CD4-positive, alpha-beta T cell treated with Interleukin-15 for 1 hour (primary cell): ENCODE measurements around the gene FZD10.

Experiments used
- DNase-seq: peaks from one replicate; pipeline ENCODE4 v3.0.0-alpha.2; 2020

The FZD10 gene

DNA sequence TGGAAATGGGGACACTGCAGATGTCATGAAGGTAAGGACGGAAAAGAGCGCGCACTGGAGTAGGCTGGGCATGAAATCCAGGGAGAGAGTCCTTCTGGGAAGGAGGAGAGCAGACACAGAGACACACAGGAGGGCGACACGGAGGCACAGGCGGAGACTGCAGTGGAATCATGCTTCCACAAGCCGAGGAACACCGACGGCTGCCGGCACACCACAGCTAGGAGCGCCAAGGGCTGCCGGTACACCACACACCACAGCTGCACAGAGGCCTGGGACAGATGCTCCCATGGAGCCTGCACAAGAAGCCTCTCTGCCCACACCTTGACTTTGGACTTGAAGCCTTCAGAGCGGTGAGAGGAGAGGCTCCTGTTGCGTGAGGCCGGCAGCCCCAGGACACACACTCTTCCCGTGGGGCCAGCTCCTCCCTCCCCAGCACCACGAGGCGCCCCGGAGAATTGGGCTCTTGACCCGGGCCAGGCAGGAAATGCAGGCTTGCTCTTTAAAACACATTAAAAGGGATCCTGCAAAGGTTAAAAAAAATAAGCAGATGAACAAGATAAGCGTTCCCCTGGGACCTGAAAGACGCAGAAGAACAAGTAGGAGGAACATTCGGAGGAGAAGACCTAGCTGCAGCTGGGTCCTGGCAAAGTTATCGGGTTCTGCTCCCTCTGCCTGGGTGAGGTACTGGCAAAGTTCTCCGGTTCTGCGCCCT is 28.3 kb upstream of the FZD10 start:
- no peak for DNase-seq

DNA sequence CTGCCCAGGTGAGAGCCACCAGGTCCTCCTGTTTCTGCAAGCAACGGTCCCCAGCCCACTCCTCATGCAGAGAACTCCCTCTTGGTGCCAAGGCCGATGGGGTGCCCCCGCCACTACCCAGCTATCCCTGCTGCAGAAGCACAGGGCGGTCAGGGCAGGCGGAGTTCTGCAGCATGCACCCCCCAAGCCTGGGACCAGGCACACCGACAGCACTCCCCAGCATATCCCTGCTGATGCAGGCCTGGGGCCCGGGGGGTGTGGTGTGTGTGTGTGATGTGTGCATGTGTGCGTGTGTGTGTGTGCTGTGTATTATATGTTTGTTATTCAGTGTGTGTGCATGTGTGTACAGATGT is 27.7 kb upstream of the FZD10 start:
- DNase-seq, result no peak

DNA sequence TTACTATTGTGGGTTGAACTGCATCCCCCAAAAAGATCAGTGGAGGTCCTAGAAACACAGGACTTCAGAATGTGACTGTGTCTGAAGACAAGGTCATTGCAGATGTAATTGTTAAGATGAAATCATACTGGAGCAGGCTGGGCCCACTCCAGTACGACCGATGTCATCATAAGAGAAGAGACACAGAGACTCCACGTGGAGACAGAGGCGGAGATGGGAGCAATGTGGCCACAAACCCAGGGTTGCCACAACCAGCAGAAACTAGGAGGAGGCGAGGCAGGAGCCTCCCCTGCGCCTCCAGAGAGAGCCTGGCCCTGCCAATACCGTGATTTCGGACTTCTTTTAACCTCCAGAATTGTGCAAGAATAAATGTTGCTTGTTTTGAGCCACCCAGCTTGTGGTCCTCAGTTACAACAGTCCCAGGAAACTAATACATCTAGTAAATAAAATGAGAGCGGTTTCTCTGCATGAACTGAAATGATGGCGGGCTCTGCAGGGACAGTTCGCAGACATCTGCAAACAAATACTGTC is 25.7 kb upstream of the FZD10 start:
- no peak for DNase-seq

DNA sequence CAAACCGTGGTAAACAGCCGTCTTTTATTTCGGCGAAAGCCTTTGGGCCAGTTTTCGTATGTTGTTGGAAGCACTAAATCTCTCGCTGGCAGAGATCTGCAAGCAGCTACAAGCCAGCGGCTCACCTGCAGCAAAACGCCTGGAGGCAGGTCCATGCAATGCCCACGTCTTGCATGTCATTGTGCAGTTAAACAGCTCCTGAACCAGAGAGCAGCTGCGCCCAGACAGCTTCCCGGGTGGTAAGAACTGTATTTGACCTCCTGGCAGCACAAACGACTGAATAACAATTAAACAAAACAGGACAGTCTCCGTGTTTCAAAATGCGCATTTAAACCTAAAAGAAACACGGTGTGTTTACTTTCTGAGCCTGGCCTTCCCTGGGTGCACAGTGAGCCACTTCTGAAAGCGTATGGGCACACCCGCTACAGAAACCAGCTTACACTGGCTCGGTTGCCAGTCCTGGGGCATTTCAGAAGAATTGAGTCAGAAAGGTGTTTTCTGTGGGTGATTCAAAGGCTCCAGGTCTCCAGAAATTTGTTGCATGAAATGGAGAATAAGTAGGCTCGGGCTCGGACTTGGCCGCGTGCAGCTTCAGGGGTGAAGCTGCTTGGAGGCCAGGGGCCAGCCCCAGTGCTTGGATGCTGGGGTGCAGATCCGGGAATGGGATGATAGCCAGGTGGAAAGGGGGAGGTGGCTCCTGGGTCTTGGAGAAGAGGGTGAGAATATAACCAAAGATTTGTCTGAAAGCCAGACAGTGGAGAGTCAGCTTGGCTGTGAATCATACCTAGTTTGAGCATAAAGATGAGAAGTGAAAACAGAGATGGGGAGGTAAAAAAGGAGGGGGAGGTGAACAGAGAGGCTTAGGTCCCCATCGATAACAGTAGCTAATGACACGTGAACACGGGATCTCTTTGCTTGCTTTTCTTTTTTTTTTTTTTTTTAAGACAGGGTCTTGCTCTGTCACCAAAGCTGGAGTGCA is 24.9 kb upstream of the FZD10 start:
- DNase-seq, result no peak

GRCh38 chr12:130138478-130138877 is 23.8 kb upstream of the FZD10 start:
- DNase-seq, result no peak

DNA sequence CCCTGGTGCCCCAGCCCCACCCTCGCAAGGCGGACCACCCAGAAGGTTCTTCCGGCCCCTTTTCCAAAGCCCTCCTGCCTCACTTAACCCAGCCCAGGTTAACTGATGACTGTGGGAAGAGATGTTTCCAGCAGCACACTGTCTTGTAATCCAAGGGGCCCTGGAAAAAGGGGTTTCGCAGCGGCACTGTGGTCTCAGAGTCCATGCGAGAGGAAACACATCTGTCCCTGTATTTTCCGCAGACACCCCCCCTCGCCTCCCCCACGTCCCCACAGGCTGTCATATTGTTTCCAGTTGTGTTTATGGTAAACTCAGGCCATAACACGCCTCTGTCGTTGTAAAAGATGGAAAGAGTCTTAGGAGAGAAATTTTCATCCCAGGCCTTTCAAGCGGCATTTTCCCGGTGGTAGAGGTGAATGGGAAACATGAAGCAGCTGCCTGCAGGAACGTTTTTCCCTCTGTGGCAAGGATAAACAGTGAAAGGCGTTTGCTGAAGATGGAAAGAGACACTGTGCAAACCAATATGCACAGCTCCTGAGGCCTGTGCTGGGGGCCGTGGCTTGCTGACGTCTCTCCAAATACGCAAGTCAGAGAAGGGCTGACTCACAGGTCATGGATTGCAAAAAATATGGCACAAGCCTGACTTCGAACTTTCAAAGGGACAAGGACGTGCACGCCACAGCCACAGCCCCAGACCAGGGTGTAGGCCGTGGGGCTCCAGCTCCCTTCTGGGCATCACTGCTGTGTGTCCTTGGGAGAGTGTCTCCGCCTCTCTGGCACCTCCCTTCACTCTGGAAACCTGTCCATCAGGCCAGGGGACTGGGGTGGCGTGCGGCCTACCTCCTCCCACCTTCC is 22.5 kb upstream of the FZD10 start:
- no peak for DNase-seq

DNA sequence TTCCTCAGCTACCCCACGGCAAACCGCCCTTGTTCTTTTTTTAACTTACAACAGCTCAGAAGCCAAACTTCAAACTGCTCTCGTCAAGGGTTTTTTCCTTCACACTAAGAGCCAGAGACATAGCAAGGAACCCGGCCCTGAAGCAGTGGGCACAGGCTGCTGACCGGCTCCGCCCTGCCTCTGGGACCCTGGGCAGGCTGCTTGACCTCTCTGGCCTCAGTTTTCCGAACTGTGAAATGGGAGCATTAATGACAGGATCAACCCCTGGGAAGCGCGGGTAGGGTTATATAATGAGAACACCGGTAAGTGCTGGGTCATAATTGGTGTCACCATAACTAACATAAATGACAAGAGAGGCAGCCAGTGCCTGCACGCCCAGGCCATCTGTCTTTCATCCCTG is 21.2 kb upstream of the FZD10 start:
- DNase-seq, result no peak

DNA sequence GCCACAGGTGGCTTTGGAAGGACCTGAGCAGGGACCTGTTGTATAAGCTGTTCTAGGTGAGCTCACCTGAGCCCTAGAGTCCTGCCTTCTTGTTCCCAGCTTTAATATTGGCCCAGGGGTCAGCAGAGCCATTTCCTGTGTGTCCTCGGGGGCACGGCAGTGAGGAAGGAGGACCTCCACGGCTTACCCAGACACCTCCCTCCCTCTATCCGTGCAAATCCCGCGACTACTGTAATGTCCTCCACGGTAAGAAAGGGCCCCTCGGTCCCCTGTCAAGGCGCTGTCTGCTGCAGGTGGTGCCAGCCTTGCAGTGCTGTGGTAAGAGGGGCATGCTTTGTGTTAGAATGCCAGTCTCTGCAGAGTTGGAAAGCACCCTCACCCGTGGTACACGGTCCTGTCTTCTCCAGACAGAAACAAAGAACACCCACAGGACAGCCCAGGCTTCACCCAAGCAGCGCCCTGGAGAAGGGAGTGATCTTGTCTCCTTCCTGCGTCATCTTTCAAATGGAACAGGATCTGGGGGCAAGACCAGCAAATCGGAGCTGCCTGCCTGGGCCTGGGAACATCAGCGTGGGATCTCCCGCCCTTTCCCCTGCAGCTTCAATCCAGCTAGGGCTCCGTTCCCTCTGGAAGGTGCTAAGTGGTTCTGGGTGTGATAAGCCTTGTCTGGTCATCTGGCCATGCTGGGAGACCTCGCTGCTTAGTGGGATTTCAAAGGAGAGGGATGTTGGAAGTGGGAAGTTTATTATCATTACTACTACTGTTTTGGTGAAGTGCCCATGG is 20.2 kb upstream of the FZD10 start:
- no peak for DNase-seq

DNA sequence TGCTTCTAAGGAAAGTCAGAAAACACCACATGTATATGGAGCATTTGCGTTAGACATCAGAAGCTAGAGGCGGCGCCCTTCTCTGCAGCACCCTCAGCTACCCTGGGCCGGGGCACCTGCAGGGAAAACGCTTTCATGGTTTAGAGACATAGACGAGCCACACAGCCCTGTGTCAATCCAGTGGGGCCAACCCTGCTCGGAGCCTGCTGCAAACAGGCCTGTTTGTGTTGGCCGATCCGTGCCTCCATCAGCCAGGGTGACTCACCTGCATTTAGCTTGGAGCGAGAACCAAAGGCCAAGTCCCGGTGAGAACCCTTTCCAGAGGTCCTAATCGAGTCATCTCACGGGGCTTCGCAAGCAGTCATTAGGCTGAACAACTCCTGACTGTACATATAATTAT is 19.5 kb upstream of the FZD10 start:
- DNase-seq, result no peak

DNA sequence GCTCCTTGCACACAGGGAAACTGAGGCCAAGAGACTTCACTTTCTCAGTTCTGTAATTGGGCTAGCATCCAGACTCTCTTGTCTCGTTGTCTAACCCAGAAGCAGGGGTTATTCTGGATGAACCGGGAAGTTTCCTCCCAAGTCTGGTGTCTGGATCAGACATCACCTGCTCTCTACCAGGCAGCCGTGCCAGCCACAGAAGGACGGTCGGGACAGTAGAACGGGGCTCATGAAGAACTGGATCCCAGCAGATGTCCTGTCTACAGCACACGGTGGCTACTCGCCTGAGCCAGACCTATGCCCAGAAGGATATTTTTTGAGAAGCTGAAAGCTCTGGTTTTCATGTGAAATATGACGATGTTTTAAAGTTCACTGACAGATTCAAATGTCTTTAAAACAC is 19.1 kb upstream of the FZD10 start:
- DNase-seq, result no peak

GRCh38 chr12:130144256-130144655 is 18.0 kb upstream of the FZD10 start:
- no peak for DNase-seq

DNA sequence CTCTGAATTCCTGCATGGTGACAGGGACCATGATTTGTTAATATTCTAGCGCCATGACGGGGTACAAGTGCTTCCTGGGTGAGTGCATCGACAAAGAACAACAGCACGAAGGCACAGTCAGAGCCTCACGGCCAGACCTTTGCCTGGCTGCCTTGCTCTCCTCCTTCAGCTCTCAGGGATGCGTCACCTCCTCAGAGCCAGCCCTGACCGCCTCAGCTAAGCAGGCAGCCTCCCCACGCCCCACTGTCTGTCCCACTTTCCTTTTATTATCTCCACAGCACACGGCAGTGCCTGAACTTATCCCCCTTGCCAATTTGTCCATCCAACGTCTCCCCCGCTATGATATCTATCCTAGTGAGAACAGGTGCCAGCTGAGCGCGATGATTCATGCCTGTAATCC is 16.5 kb upstream of the FZD10 start:
- DNase-seq, result no peak

- no peak for DNase-seq
Measured at GRCh38 chr12:130146176-130146931, 15.9 kb upstream of the FZD10 start.

DNA sequence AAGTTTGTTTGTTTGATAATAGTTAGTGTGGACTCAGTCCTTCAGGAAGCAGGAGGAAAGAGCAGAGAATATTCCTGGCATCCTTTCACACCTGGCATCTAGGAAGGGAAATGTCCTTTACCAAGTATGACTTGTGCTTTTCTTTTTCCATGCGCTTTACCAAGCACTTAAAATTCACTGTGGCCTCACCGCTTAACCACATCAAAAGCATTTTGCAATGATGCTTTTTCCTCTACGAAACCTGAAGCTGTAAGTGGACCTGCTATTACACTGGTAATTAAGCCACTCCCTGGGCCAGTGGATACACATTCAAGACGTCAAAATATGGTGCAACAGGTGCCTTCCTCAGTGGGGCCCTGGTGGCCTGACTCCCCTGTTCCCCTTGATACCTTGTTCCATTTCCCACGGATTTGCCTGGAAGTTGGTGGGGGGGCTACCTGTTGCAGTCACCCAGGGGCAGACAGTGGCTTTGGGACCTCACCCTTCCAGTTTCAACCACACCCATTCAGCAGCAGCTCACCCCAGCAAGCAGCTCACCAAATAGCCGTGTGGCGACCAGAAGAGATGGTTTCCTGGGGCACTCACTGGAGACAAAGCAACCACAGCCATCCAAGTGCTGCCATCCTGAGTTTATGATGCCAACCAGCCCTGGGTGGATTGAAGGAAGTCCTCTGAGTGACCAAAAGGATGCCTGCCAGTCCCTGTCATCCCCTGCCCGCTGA is 14.2 kb upstream of the FZD10 start:
- DNase-seq, result no peak

GRCh38 chr12:130151846-130152245 is 10.4 kb upstream of the FZD10 start:
- no peak for DNase-seq

DNA sequence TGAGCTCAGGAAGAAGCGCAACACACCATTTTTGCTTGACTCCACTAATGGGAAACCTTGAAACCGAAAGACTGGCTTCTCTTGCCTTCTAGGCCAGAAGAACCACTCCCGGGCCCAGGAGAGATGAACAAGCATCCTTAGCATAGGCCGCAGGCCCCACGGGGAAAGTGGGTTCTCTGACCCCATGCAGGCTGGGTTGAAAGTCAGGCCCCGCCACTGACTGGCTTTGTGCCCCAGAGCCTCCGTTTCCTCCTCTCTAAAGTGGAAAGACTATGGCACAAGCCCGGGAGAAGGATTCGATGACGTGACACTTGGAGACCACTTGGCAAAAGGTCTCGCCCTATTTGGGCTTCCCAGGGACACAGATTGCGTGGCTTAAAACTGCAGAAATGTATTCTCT is 9.9 kb upstream of the FZD10 start:
- DNase-seq, result no peak

DNA sequence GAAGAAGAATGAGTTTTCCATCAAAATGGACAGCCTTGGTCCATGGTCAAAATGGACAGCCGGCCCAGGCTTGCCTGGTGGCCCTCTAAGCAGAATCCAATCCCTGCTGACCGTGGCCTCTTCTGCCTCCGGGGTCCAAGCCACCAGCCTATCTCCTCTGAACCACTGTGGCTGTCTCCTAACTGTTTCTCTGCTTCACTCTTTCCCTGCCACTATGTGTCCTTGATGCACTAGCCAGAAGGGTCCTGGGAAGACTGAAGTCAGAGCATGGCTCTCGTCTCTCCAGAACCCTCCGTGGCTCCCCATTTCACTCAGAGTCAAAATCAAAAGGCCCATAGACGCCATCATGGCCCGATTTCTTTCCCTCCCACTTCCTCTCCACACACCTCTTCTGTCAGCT is 8.5 kb upstream of the FZD10 start:
- no peak for DNase-seq

DNA sequence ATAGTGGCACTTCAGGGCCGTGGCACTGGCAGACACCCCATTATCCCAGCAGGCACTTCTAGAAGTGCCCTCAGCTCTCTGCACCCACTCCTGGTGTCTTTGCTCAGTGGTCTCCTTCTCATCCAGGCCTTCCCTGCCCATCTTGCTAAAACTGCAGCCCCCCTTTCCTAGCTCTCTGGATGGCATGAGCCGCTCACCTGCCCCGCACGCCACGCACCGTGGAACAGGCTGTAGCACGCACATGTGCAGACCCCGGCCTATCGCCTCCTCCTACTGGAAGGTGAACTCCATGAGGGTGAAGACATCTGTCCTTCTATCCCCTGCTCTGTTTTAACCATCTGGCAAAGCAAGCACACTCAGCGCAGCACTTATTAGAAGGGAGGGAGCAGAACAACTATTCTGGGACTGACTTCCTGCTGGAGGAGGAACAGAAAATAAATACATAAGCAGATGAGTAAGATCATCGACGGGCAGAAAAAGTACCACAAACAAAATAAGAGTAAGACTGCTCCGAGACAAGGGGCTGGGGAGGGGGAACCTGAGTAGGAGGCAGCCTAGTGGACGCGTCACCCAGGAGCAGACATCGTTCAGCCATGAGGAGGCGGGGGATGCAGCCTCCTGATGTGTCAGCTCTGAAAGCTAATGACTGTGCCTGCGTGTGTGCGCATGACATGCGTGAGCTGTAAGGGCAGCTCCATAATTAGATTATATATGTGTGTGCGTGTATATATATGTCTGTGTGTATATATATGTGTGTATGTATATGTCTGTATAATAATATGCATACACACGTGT is 7.8 kb upstream of the FZD10 start:
- no peak for DNase-seq

- DNase-seq, result no peak
Measured at GRCh38 chr12:130155416-130156073, 6.7 kb upstream of the FZD10 start.
